Naive thymus-derived CD4-positive, alpha-beta T cell (primary cell): ENCODE results near the gene ZNF771. TPM values are rescaled to one million over a fixed set of nuclear protein-coding genes. Genes with fewer than 3 reads are reported as not detected.
"Not testable (repeated sequence)": the region's sequence is repeated elsewhere in the genome, so short reads cannot be mapped to it uniquely, and the experiment has no call there.

Source experiments
- ATAC-seq: fragments of 150-1000 bp; cut with Tn5 transposase; 2 replicates; pipeline ENCODE4 v1.10.0; 2021; ENCODE audit warnings: mild to moderate bottlenecking, moderate library complexity
- CTCF ChIA-PET: fragments of 350-600 bp; sonication (Branson Sonifier 250); formaldehyde crosslinking; loops from one replicate; lab custom pipeline; 2021; ENCODE audit warnings: antibody characterized with exemption; lab: Charles Lee
- POLR2A ChIA-PET: fragments of 350-600 bp; sonication (Branson Sonifier 250); formaldehyde crosslinking; loops from one replicate; lab custom pipeline; 2021; ENCODE audit warnings: antibody characterized with exemption, inconsistent platforms; lab: Charles Lee
- DNase-seq, 9 donors: peaks; one replicate each; pipeline versions ENCODE4 v3.0.0 to v3.0.0-alpha.2; 2020 to 2022; ENCODE audit warnings: mixed read lengths in 1 of 9
- H3K27ac ChIP-seq: one replicate; pipeline ENCODE4 v1.7.0; 2013; ENCODE audit warnings: mild to moderate bottlenecking, low read depth, low read length, moderate library complexity
- H3K27me3 ChIP-seq, 2 donors: one replicate each; pipeline ENCODE4 v1.7.0; 2013; ENCODE audit warnings: low read length in 2 of 2, mild to moderate bottlenecking in 2 of 2, moderate library complexity in 2 of 2; ENCODE audit not compliant: control insufficient read depth in 2 of 2, insufficient read depth in 2 of 2
- H3K36me3 ChIP-seq, 3 experiments: 1 replicate in 2 of 3; 2 replicates in 1 of 3; pipeline ENCODE4 v1.7.0; 2013; ENCODE audit warnings: low read length in 3 of 3, mild to moderate bottlenecking in 3 of 3, moderate library complexity in 1 of 3; ENCODE audit not compliant: insufficient read depth in 3 of 3, control insufficient read depth in 2 of 3
- H3K4me1 ChIP-seq, 2 donors: one replicate each; pipeline ENCODE4 v1.7.0; 2013; ENCODE audit warnings: low read length in 2 of 2, mild to moderate bottlenecking in 2 of 2, moderate library complexity in 1 of 2; ENCODE audit not compliant: control insufficient read depth in 2 of 2, insufficient read depth in 2 of 2
- H3K4me3 ChIP-seq: 2 replicates; pipeline ENCODE4 v1.7.0; 2013; ENCODE audit warnings: mild to moderate bottlenecking, low read length
- H3K9me3 ChIP-seq, 3 experiments: 1 replicate in 2 of 3; 2 replicates in 1 of 3; pipeline ENCODE4 v1.7.0; 2013; ENCODE audit warnings: low read length in 3 of 3; ENCODE audit not compliant: control insufficient read depth in 2 of 3
- H3K27ac Mint-ChIP-seq, 9 donors: one replicate each; pipeline ENCODE4 v1.8.0; 2020 to 2022; ENCODE audit warnings: mixed read lengths in 9 of 9, mild to moderate bottlenecking in 8 of 9, moderate library complexity in 5 of 9, inconsistent platforms in 2 of 9
- H3K27me3 Mint-ChIP-seq, 5 donors: one replicate each; pipeline ENCODE4 v1.8.0; 2021 to 2022; ENCODE audit warnings: mixed read lengths in 5 of 5, mild to moderate bottlenecking in 1 of 5
- H3K36me3 Mint-ChIP-seq, 5 donors: one replicate each; pipeline ENCODE4 v1.8.0; 2020 to 2022; ENCODE audit warnings: mixed read lengths in 5 of 5, mild to moderate bottlenecking in 3 of 5, inconsistent platforms in 1 of 5
- H3K4me1 Mint-ChIP-seq, 7 donors: one replicate each; pipeline ENCODE4 v1.8.0; 2020 to 2022; ENCODE audit warnings: mixed read lengths in 7 of 7, mild to moderate bottlenecking in 3 of 7, inconsistent platforms in 1 of 7
- H3K4me3 Mint-ChIP-seq, 10 donors: one replicate each; pipeline ENCODE4 v1.8.0; 2020 to 2022; ENCODE audit warnings: mild to moderate bottlenecking in 10 of 10, mixed read lengths in 10 of 10, moderate library complexity in 6 of 10, inconsistent platforms in 2 of 10
- H3K9me3 Mint-ChIP-seq, 11 donors: one replicate each; pipeline ENCODE4 v1.8.0; 2020 to 2022; ENCODE audit warnings: mixed read lengths in 11 of 11, mild to moderate bottlenecking in 4 of 11, inconsistent platforms in 1 of 11, moderate library complexity in 1 of 11
- intact Hi-C, 2 donors: fragments of 100-400 bp; cut with micrococcal nuclease; formaldehyde crosslinking; loops; one replicate each; pipeline ENCODE4 v1.15.1; 2023
- polyA plus RNA-seq, 2 donors: library from polyadenylated mRNA; unstranded; fragments of 300-500 nt; fragmentation: Illumina TruSeq; gene quantifications; one replicate each; pipeline ENCODE4 v1.2.3, GENCODE V29; 2021
- total RNA-seq, 6 experiments: library from RNA in 5 of 6; stranded (reverse) in 5 of 6; gene quantifications; 1 replicate in 5 of 6; 2 replicates in 1 of 6; pipeline ENCODE4 v1.2.3 and lab custom pipeline; 2021 to 2026

The ZNF771 gene
- total and polyA plus RNA-seq, 7 experiments from 2014 or later: 1.2 to 9.4 (median 4.5) TPM

DNA sequence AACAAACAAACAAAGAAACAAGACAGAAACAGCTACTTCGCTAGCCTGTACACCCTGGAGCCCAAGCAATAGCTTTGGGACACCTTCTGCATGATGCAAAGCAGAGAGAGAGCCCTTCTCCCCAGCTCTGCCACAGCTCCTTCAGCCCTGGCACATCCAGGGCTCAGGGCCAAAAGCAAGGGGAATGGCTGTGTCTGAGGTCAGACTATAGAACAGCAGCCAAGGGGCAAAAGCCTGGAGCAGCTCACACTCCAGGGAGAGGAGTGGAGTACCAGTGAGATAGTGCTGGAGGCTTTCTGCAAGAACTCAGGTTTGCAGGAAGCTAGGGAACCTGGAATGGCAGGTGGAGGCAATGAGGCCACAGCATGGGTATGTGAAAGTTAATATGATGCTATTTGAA, 49.9 kb downstream of the ZNF771 start:
- DNase-seq: no peak
- H3K36me3 Mint-ChIP-seq: peaks cover 0 to 8% (median 0%) of the 10 kb centered on the region in 5 donors
- peaks cover 41 to 75% (median 51%) of the 10 kb centered on the region in 7 donors for H3K4me1 Mint-ChIP-seq
- Histone ChIP-seq H3K36me3 (no peaks in the 10 kb centered on the region), H3K9me3 (no peaks in the 10 kb centered on the region), H3K4me3 (no peak overlapping the region), H3K27ac (no peak overlapping the region), H3K4me1 (peaks cover 27% of the 10 kb centered on the region in 2 donors), H3K27me3 (no peaks in the 10 kb centered on the region)
- POLR2A ChIA-PET: interaction anchor here (0.6 to 20.1 kb wide), 10 partner anchors 12 to 391 kb away, joined by 3 to 374 read pairs (median 4); partner anchors contain the start of genes ALDOA, DCTPP1, ITGAL and SEPHS2
- peak overlapping the region; percentile 62 to 96 (median 79) for H3K27ac Mint-ChIP-seq
- H3K27me3 Mint-ChIP-seq: peaks cover 0 to 2% (median 0%) of the 10 kb centered on the region in 5 donors
- ATAC-seq: no peak
- intact Hi-C loops: no loop called here
- H3K4me3 Mint-ChIP-seq: peak overlapping the region in 5 of 10 donors; percentile 7 to 61 (median 50)
- H3K9me3 Mint-ChIP-seq: no peaks in the 10 kb centered on the region
- CTCF ChIA-PET: interaction anchor here (1.1 to 3.6 kb wide), 7 partner anchors 8 to 79 kb away, joined by 3 to 17 read pairs (median 4); partner anchors contain the start of genes DCTPP1 and ZNF747

DNA sequence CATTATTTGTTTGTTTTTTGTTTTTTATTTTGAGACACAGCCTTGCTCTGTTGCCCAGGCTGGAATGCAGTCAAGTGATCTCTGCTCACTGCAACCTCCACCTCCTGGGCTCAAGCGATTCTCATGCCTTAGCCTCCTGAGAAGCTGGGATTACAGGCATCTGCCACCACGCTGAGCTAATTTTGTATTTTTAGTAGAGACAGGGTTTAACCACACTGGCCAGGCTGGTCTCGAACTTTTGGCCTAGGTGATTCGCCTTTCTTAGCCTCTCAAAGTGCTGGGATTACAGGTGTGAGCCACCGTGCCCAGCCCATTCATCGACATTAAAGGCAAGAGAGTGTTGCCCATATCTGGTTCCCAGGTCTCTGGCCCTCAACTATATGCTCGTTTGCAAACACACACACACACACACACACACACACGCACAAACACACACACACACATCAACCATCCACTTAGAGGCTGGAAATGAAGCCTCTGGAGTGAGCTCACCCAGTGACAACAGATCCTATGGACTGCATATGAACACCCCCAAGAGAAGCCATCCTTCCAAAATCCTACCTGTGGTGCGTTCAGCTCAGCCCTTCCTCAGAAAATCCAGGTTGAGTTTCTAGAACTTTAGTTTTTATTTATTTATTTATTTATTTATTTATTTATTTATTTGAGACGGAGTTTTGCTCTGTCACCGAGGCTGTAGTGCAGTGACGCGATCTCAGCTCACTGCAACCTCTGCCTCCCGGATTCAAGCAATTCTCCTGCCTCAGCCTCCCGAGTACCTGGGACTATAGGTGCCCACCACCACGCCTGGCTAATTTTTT, 50.5 kb downstream of the ZNF771 start:
- H3K27ac Mint-ChIP-seq: peak overlapping the region; percentile 22 to 96 (median 85)
- H3K9me3 Mint-ChIP-seq: no peaks in the 10 kb centered on the region
- ATAC-seq (no peak), DNase-seq (no peak)
- H3K27ac ChIP-seq: no peak overlapping the region
- POLR2A ChIA-PET: interaction anchor here (0.6 to 20.1 kb wide), 20 partner anchors 7 to 273 kb away, joined by 3 to 374 read pairs (median 3); partner anchors contain the start of genes DCTPP1, ITGAL and SEPHS2
- H3K27me3 Mint-ChIP-seq: peaks cover 0 to 2% (median 0%) of the 10 kb centered on the region in 5 donors
- peaks cover 0 to 8% (median 0%) of the 10 kb centered on the region in 5 donors for H3K36me3 Mint-ChIP-seq
- intact Hi-C loops: loop anchor here (1.0 to 2.0 kb wide), 5 partner anchors 8 to 28 kb away; partner anchors contain the start of genes ITGAL (in 2 of the 2), DCTPP1 (in 1 of the 2) and SEPHS2 (in 1 of the 2)
- CTCF ChIA-PET: interaction anchor here (0.6 to 3.6 kb wide), 9 partner anchors 9 to 78 kb away, joined by 3 to 17 read pairs (median 4); partner anchors contain the start of gene DCTPP1
- peaks cover 25% of the 10 kb centered on the region in 2 donors for H3K4me1 ChIP-seq
- no peaks in the 10 kb centered on the region for H3K27me3 ChIP-seq
- peaks cover 35 to 71% (median 44%) of the 10 kb centered on the region in 7 donors for H3K4me1 Mint-ChIP-seq
- no peaks in the 10 kb centered on the region for H3K36me3 ChIP-seq
- peak overlapping the region; percentile 42 to 81 (median 72) for H3K4me3 Mint-ChIP-seq
- no peaks in the 10 kb centered on the region for H3K9me3 ChIP-seq
- H3K4me3 ChIP-seq: no peak overlapping the region

- peak overlapping the region; percentile 64 to 96 (median 86) for H3K27ac Mint-ChIP-seq
- no peaks in the 10 kb centered on the region for H3K9me3 ChIP-seq
- peaks cover 25% of the 10 kb centered on the region in 2 donors for H3K4me1 ChIP-seq
- H3K9me3 Mint-ChIP-seq: no peaks in the 10 kb centered on the region
- H3K27me3 ChIP-seq: no peaks in the 10 kb centered on the region
- H3K36me3 ChIP-seq: no peaks in the 10 kb centered on the region
- H3K27ac ChIP-seq: peak overlapping the region; percentile 57
- intact Hi-C loops: loop anchor here (1.0 to 2.0 kb wide), 5 partner anchors 8 to 28 kb away; partner anchors contain the start of genes ITGAL (in 2 of the 2), DCTPP1 (in 1 of the 2) and SEPHS2 (in 1 of the 2)
- H3K27me3 Mint-ChIP-seq: peaks cover 0 to 2% (median 0%) of the 10 kb centered on the region in 5 donors
- H3K36me3 Mint-ChIP-seq: peaks cover 0 to 8% (median 0%) of the 10 kb centered on the region in 5 donors
- peak overlapping the region; percentile 31 for H3K4me3 ChIP-seq
- ChIA-PET POLR2A (interaction anchor here (0.6 to 20.1 kb wide), 18 partner anchors 8 to 273 kb away, joined by 3 to 374 read pairs (median 3); partner anchors contain the start of genes DCTPP1, ITGAL and SEPHS2), CTCF (interaction anchor here (0.6 to 3.6 kb wide), 10 partner anchors 8 to 173 kb away, joined by 3 to 17 read pairs (median 5); partner anchors contain the start of gene DCTPP1)
- ATAC-seq (peak; percentile 96), DNase-seq (peak; percentile 41 to 90 (median 58))
- peaks cover 34 to 71% (median 47%) of the 10 kb centered on the region in 7 donors for H3K4me1 Mint-ChIP-seq
- H3K4me3 Mint-ChIP-seq: peak overlapping the region; percentile 57 to 81 (median 72)
Observed at GRCh38 chr16:30458561-30459394, 51.4 kb downstream of the ZNF771 start.

DNA sequence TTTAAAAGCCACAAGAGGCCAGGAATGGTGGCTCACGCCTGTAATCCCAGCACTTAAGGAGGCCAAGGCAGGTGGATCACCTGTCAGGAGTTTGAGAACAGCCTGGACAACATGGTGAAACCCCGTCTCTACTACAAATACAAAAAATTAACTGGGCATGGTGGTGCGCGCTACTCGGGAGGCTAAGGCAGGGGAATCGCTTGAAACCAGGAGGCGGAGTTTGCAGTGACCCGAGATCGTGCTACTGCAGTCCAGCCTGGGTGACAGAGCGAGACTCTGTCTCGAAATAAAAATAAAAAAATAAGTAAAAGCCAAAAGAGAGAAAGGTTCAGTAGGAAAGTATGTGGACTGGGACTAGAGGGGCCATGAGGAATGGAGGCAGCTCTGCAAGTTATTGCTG, 52.0 kb downstream of the ZNF771 start:
- peak overlapping the region; percentile 57 for H3K27ac ChIP-seq
- intact Hi-C loops: loop anchor here in 1 of 2 donors (2.0 kb wide), 1 partner anchor 15 kb away; the partner anchor contains the start of gene SEPHS2
- peaks cover 0 to 2% (median 0%) of the 10 kb centered on the region in 5 donors for H3K27me3 Mint-ChIP-seq
- ATAC-seq (no peak), DNase-seq (no peak)
- ChIA-PET POLR2A (interaction anchor here (0.6 to 20.1 kb wide), 12 partner anchors 13 to 238 kb away, joined by 3 to 374 read pairs (median 3); partner anchors contain the start of genes DCTPP1, ITGAL and SEPHS2), CTCF (interaction anchor here (0.6 to 3.6 kb wide), 6 partner anchors 9 to 173 kb away, joined by 3 to 17 read pairs (median 6); no protein-coding TSS in a partner anchor)
- H3K36me3 ChIP-seq: no peaks in the 10 kb centered on the region
- no peaks in the 10 kb centered on the region for H3K9me3 Mint-ChIP-seq
- no peak overlapping the region for H3K4me3 ChIP-seq
- peak overlapping the region in 3 of 10 donors; percentile 71 to 81 (median 78) for H3K4me3 Mint-ChIP-seq
- H3K27ac Mint-ChIP-seq: peak overlapping the region in 7 of 9 donors; percentile 64 to 96 (median 85)
- H3K36me3 Mint-ChIP-seq: peaks cover 0 to 8% (median 0%) of the 10 kb centered on the region in 5 donors
- no peaks in the 10 kb centered on the region for H3K9me3 ChIP-seq
- H3K4me1 Mint-ChIP-seq: peaks cover 31 to 69% (median 42%) of the 10 kb centered on the region in 7 donors
- peaks cover 25% of the 10 kb centered on the region in 2 donors for H3K4me1 ChIP-seq
- H3K27me3 ChIP-seq: no peaks in the 10 kb centered on the region

DNA sequence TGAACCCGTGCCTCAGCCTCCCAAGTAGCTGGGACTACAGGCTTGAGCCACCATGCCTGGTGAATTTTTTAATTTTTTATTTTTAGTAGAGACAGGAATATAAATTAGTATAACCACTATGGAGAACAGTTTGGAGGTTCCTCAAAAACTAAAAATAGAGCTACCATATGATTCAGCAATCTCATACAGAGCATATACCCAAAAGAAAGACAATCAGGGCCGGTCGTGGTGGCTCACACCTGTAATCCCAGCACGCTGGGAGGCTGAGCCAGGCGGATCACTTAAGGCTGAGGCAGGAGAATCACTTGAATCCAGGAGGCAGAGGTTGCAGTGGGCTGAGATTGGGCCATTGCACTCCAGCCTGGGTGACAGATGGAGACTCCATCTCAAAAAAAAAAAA, 54.0 kb downstream of the ZNF771 start:
- POLR2A ChIA-PET: interaction anchor here (0.6 to 20.1 kb wide), 2 partner anchors 11 to 12 kb away, joined by 3 to 374 read pairs; partner anchors contain the start of gene ITGAL
- H3K4me3 ChIP-seq: not testable (repeated sequence)
- peaks cover 41 to 66% (median 48%) of the 10 kb centered on the region in 7 donors for H3K4me1 Mint-ChIP-seq

More for the DNA sequence above, 54.0 kb downstream of the ZNF771 start:
- ATAC-seq, H3K9me3 ChIP-seq, DNase-seq, H3K4me3 Mint-ChIP-seq, H3K27me3 Mint-ChIP-seq, H3K36me3 ChIP-seq, H3K36me3 Mint-ChIP-seq, intact Hi-C loops, H3K27ac ChIP-seq, H3K9me3 Mint-ChIP-seq, H3K27me3 ChIP-seq: not testable (repeated sequence)
- H3K27ac Mint-ChIP-seq: peak overlapping the region in 3 of 9 donors; percentile 17 to 65 (median 47)
- CTCF ChIA-PET: interaction anchor here (0.7 to 1.1 kb wide), 3 partner anchors 12 to 350 kb away, joined by 3 to 5 read pairs (median 4); partner anchors contain the start of gene DCTPP1
- H3K4me1 ChIP-seq: peaks cover 25 to 37% of the 10 kb centered on the region in 2 donors
